HCT116 (cell line): ENCODE measurements around the gene MSRB3. TPM values are rescaled to one million over a fixed set of nuclear protein-coding genes. Genes with fewer than 3 reads are reported as not detected.

Source experiments
- ATAC-seq: fragments of 200-7000 bp; cut with Tn5 transposase; 2 replicates; pipeline ENCODE4 v1.9.1; 2020; ENCODE audit warnings: mild to moderate bottlenecking, moderate library complexity
- BruUV-seq: library from RNA; stranded (reverse); fragments of 400-500 nt; replicated peaks from 2 replicates; lab custom pipeline; 2021; lab: Mats Ljungman, UMichigan
- CTCF ChIA-PET: fragments of 300-600 bp; sonication (Branson Sonifier 250); formaldehyde crosslinking; loops from one replicate; lab custom pipeline; 2021; ENCODE audit warnings: antibody characterized with exemption; lab: Charles Lee
- POLR2A ChIA-PET: fragments of 300-600, 350-600 bp; sonication (Branson Sonifier 250); formaldehyde crosslinking; loops from one replicate; lab custom pipeline; 2021; ENCODE audit warnings: antibody characterized with exemption; lab: Charles Lee
- RAD21 ChIA-PET, 2 experiments: fragments of 300-600 bp; sonication (Branson Sonifier 250); formaldehyde crosslinking; loops; one replicate each; lab custom pipeline; 2023; ENCODE audit warnings: low total read pairs in 2 of 2; ENCODE audit not compliant: uncharacterized antibody in 2 of 2, unreplicated experiment in 2 of 2, low non-redundant PET in 1 of 2; lab: Charles Lee
- DNase-seq: peaks from one replicate; pipeline ENCODE4 v3.0.0-alpha.2; 2010; ENCODE audit warnings: low read depth, low spot score
- H2AFZ ChIP-seq: fragments of 200-600 bp; shearing (Covaris generic), sonication (generic); 2 replicates; pipeline ENCODE4 v1.6.1; 2017; ENCODE audit warnings: low read depth, mixed run types, mixed read lengths, antibody characterized with exemption, low read length; ENCODE audit not compliant: poor library complexity, severe bottlenecking
- H3K27ac ChIP-seq: 2 replicates; pipeline ENCODE4 v1.5.1; 2012; ENCODE audit warnings: low read depth, low read length
- H3K27me3 ChIP-seq: fragments of 200-600 bp; sonication (generic); 2 replicates; pipeline ENCODE4 v1.6.1; 2016; ENCODE audit warnings: mixed run types, low read length, mixed read lengths; ENCODE audit not compliant: insufficient read depth
- H3K36me3 ChIP-seq, 2 experiments: fragments of 200-500 bp in 1 of 2; fragments of 200-600 bp in 1 of 2; sonication (Bioruptor generic) in 1 of 2; sonication (generic) in 1 of 2; 2 replicates each; pipeline versions ENCODE4 v1.5.1 to v1.6.1; 2014 to 2016; ENCODE audit warnings: low read length in 2 of 2, inconsistent platforms in 1 of 2, mixed read lengths in 1 of 2, mixed run types in 1 of 2; ENCODE audit not compliant: insufficient read depth in 2 of 2, control insufficient read depth in 1 of 2
- H3K4me1 ChIP-seq, 2 experiments: fragments of 200-600 bp in 1 of 2; sonication (generic) in 1 of 2; 2 replicates each; pipeline versions ENCODE4 v1.5.1 to v1.6.1; 2012 to 2017; ENCODE audit warnings: low read length in 2 of 2, inconsistent platforms in 1 of 2, mild to moderate bottlenecking in 1 of 2, mixed read lengths in 1 of 2, mixed run types in 1 of 2, moderate library complexity in 1 of 2; ENCODE audit not compliant: insufficient read depth in 2 of 2, control insufficient read depth in 1 of 2
- H3K4me2 ChIP-seq: fragments of 200-600 bp; sonication (generic); 2 replicates; pipeline ENCODE4 v1.6.1; 2017; ENCODE audit warnings: mixed run types, low read length, mixed read lengths
- H3K4me3 ChIP-seq, 2 experiments: fragments of 200-600 bp in 1 of 2; sonication (generic) in 1 of 2; replicated peaks in 1 of 2; 2 replicates each; pipeline ENCODE4 v1.5.1; 2011 to 2016; ENCODE audit warnings: low read length in 2 of 2, control low read depth in 1 of 2, low read depth in 1 of 2, mild to moderate bottlenecking in 1 of 2, mixed read lengths in 1 of 2, mixed run types in 1 of 2
- H3K79me2 ChIP-seq: fragments of 200-600 bp; sonication (generic); 2 replicates; pipeline ENCODE4 v1.6.1; 2017; ENCODE audit warnings: mild to moderate bottlenecking, mixed run types, low read length, moderate library complexity, mixed read lengths; ENCODE audit not compliant: insufficient read depth
- H3K9ac ChIP-seq: fragments of 200-600 bp; sonication (generic); 2 replicates; pipeline ENCODE4 v1.6.1; 2016; ENCODE audit warnings: low read length, mixed read lengths
- H3K9me2 ChIP-seq: fragments of 200-600 bp; sonication (generic), shearing (Covaris generic); 2 replicates; pipeline ENCODE4 v1.6.1; 2017; ENCODE audit warnings: mixed run types, mild to moderate bottlenecking, moderate library complexity; ENCODE audit not compliant: insufficient read depth
- H3K9me3 ChIP-seq, 2 experiments: fragments of 200-500 bp in 1 of 2; fragments of 200-600 bp in 1 of 2; sonication (Bioruptor generic) in 1 of 2; sonication (generic) in 1 of 2; 2 replicates each; pipeline ENCODE4 v1.6.1; 2014 to 2017; ENCODE audit warnings: low read length in 2 of 2, mixed read lengths in 2 of 2, inconsistent platforms in 1 of 2, low read depth in 1 of 2, mild to moderate bottlenecking in 1 of 2, mixed run types in 1 of 2, moderate library complexity in 1 of 2; ENCODE audit not compliant: control insufficient read depth in 1 of 2, insufficient read depth in 1 of 2
- H4K20me1 ChIP-seq: fragments of 200-600 bp; sonication (generic), shearing (Covaris generic); 2 replicates; pipeline ENCODE4 v1.6.1; 2017; ENCODE audit warnings: mixed run types, mild to moderate bottlenecking, moderate library complexity; ENCODE audit not compliant: insufficient read depth
- CBX3 ChIP-seq: IDR thresholded peaks from 2 replicates; pipeline ENCODE4 v1.6.1; 2012; ENCODE audit warnings: low read depth
- EGR1 ChIP-seq: IDR thresholded peaks from 2 replicates; pipeline ENCODE4 v1.6.1; 2012; ENCODE audit warnings: low read depth
- ELF1 ChIP-seq: IDR thresholded peaks from 2 replicates; pipeline ENCODE4 v1.6.1; 2012; ENCODE audit warnings: low read depth, borderline replicate concordance
- EZH2 ChIP-seq: fragments of 200-600 bp; sonication (generic); IDR thresholded peaks from 2 replicates; pipeline ENCODE4 v1.6.1; 2017; ENCODE audit warnings: antibody characterized with exemption, mixed run types
- FOSL1 ChIP-seq: IDR thresholded peaks from 2 replicates; pipeline ENCODE4 v1.6.1; 2012; ENCODE audit warnings: low read depth
- JUND ChIP-seq: IDR thresholded peaks from 2 replicates; pipeline ENCODE4 v1.6.1; 2012
- POLR2AphosphoS5 ChIP-seq: IDR thresholded peaks from 2 replicates; pipeline ENCODE4 v1.6.1; 2011; ENCODE audit warnings: mild to moderate bottlenecking, low read depth, low read length, moderate library complexity
- RAD21 ChIP-seq: IDR thresholded peaks from 2 replicates; pipeline ENCODE4 v1.6.1; 2012; ENCODE audit warnings: low read depth, mild to moderate bottlenecking
- SIN3A ChIP-seq: IDR thresholded peaks from 2 replicates; pipeline ENCODE4 v1.6.1; 2012; ENCODE audit warnings: low read depth
- SRF ChIP-seq: IDR thresholded peaks from 2 replicates; pipeline ENCODE4 v1.6.1; 2012; ENCODE audit warnings: low read depth
- TCF7L2 ChIP-seq: IDR thresholded peaks from 2 replicates; pipeline ENCODE4 v1.7.0; 2011; ENCODE audit warnings: borderline replicate concordance, inconsistent platforms; ENCODE audit not compliant: insufficient read depth, insufficient read length; ENCODE audit errors: extremely low read depth
- YY1 ChIP-seq: IDR thresholded peaks from 2 replicates; pipeline ENCODE4 v1.6.1; 2011; ENCODE audit warnings: low read length, low read depth, moderate library complexity, mild to moderate bottlenecking; ENCODE audit not compliant: insufficient replicate concordance; ENCODE audit errors: extremely low read depth
- ZFX ChIP-seq: fragments of 450-650 bp; IDR thresholded peaks from 2 replicates; pipeline ENCODE4 v1.6.1; 2017
- ZNF274 ChIP-seq: fragments of 200-500 bp; sonication (Bioruptor generic); IDR thresholded peaks from 2 replicates; pipeline ENCODE4 v1.6.1; 2014; ENCODE audit warnings: mild to moderate bottlenecking, low read depth, low read length, inconsistent platforms
- intact Hi-C: fragments of 100-400 bp; cut with micrococcal nuclease; formaldehyde crosslinking; loops from 2 replicates; pipeline ENCODE4 v1.10.0; 2022
- total RNA-seq: library from RNA; stranded (reverse); gene quantifications from one replicate; pipeline ENCODE4 v1.2.1, GENCODE V29; 2021; ENCODE audit not compliant: unreplicated experiment
- TF ChIP-seq, protein P1 (sequence below): IDR thresholded peaks from 2 replicates; pipeline ENCODE4 v1.6.1; 2011; ENCODE audit warnings: mild to moderate bottlenecking, low read length, moderate library complexity; ENCODE audit not compliant: insufficient replicate concordance; ENCODE audit errors: extremely low read depth
- TF ChIP-seq, protein P2 (sequence below), 3 experiments: fragments of 200-600 bp in 1 of 3; sonication (generic) in 1 of 3; IDR thresholded peaks in 2 of 3; conservative IDR thresholded peaks in 1 of 3; 2 replicates each; pipeline ENCODE4 v1.5.1; 2012 to 2017; ENCODE audit warnings: low read depth in 2 of 3, low read length in 2 of 3, antibody characterized with exemption in 1 of 3, borderline replicate concordance in 1 of 3, control low read depth in 1 of 3, mild to moderate bottlenecking in 1 of 3, mixed read lengths in 1 of 3, mixed run types in 1 of 3, moderate library complexity in 1 of 3; ENCODE audit not compliant: insufficient read depth in 1 of 3

The MSRB3 gene
- total RNA-seq, 1 experiment from 2014 or later: 8.2 TPM

DNA sequence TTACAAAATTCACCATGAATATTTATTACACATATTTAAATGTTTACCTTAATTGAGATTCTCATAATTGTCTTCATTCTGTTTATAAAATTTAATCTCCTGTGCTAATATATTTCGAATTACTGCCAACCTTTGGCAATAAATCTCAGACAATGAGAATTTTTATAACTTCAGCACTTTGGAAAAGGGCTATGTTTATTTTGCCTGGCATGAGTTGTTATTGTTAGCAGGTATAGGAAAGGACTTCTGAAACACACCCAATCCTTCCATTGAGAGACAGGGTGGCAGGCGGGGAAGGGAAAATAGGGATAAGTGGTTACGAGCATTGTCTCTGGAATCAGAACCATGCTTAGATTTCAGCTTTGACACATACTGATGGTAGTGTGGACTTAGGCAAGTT is 12.1 kb upstream of the MSRB3 start:
- TF ChIP-seq FOSL1 (no peak), EZH2 (no peak)
- TF ChIP-seq, all 23 proteins: peak for 0
- Histone ChIP-seq H3K4me1 (no peaks in the 10 kb centered on the region), H3K79me2 (no peaks in the 10 kb centered on the region), H3K4me2 (no peak overlapping the region), H3K9me3 (no peaks in the 10 kb centered on the region), H3K9me2 (no peaks in the 10 kb centered on the region), H3K4me3 (no peak overlapping the region), H4K20me1 (no peaks in the 10 kb centered on the region), H2AFZ (no peak overlapping the region), H3K36me3 (no peaks in the 10 kb centered on the region), H3K9ac (no peak overlapping the region), H3K27me3 (no peaks in the 10 kb centered on the region), H3K27ac (no peak overlapping the region)
- ChIA-PET RAD21 (no interaction called here), POLR2A (no interaction called here), CTCF (no interaction called here)
- intact Hi-C loops: no loop called here
- ATAC-seq (no peak), DNase-seq (no peak)
- no TSS peak for BruUV-seq

DNA sequence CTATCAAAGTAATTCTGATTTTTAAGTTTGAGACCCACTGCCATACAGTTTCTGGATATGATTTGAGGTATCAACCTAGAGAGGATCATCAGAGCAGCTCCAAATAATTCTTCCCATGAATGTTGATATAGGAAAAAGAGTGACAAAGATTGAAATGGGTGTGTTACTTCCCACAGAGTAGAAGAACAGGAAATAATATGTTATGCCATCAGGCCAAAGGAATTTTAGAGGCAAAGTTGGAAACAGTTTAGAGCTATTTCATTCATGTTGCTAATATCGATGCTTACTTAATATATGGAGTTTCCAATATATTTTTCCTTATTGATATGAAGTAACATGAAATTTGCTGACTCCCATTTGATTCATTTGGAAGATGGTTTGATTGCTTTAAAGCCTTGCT is 8.9 kb upstream of the MSRB3 start:
- Histone ChIP-seq H2AFZ (peak overlapping the region; percentile 32), H3K4me3 (no peak overlapping the region), H3K4me1 (no peaks in the 10 kb centered on the region), H3K9me3 (no peaks in the 10 kb centered on the region), H3K9me2 (0 out of 2 replicates have a peak, but pooled peaks cover 3% of the 10 kb centered on the region), H3K27ac (no peak overlapping the region), H3K9ac (no peak overlapping the region), H3K27me3 (no peaks in the 10 kb centered on the region), H3K4me2 (no peak overlapping the region), H3K36me3 (no peaks in the 10 kb centered on the region), H4K20me1 (no peaks in the 10 kb centered on the region), H3K79me2 (no peaks in the 10 kb centered on the region)
- no peak for ATAC-seq
- CTCF ChIA-PET: no interaction called here
- RAD21 ChIA-PET: no interaction called here
- no peak for DNase-seq
- intact Hi-C loops: no loop called here
- POLR2A ChIA-PET: no interaction called here
- TF ChIP-seq JUND: no peak
- no peak for TF ChIP-seq ZFX
- no peak for TF ChIP-seq SIN3A
- no peak for TF ChIP-seq POLR2AphosphoS5
- TF ChIP-seq EGR1: no peak
- TF ChIP-seq, protein P1, sequence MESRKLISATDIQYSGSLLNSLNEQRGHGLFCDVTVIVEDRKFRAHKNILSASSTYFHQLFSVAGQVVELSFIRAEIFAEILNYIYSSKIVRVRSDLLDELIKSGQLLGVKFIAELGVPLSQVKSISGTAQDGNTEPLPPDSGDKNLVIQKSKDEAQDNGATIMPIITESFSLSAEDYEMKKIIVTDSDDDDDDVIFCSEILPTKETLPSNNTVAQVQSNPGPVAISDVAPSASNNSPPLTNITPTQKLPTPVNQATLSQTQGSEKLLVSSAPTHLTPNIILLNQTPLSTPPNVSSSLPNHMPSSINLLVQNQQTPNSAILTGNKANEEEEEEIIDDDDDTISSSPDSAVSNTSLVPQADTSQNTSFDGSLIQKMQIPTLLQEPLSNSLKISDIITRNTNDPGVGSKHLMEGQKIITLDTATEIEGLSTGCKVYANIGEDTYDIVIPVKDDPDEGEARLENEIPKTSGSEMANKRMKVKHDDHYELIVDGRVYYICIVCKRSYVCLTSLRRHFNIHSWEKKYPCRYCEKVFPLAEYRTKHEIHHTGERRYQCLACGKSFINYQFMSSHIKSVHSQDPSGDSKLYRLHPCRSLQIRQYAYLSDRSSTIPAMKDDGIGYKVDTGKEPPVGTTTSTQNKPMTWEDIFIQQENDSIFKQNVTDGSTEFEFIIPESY: no peak
- no peak for TF ChIP-seq RAD21
- TF ChIP-seq CBX3: no peak
- no peak for TF ChIP-seq ZNF274
- TF ChIP-seq, protein P2, sequence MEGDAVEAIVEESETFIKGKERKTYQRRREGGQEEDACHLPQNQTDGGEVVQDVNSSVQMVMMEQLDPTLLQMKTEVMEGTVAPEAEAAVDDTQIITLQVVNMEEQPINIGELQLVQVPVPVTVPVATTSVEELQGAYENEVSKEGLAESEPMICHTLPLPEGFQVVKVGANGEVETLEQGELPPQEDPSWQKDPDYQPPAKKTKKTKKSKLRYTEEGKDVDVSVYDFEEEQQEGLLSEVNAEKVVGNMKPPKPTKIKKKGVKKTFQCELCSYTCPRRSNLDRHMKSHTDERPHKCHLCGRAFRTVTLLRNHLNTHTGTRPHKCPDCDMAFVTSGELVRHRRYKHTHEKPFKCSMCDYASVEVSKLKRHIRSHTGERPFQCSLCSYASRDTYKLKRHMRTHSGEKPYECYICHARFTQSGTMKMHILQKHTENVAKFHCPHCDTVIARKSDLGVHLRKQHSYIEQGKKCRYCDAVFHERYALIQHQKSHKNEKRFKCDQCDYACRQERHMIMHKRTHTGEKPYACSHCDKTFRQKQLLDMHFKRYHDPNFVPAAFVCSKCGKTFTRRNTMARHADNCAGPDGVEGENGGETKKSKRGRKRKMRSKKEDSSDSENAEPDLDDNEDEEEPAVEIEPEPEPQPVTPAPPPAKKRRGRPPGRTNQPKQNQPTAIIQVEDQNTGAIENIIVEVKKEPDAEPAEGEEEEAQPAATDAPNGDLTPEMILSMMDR (IDR thresholded peaks at IDR 0.05 in 2 of 3, conservative IDR thresholded peaks at IDR 0.05 in 1 of 3; ENCODE audit: borderline replicate concordance in 1 of 3, insufficient read depth in 1 of 3, low read depth in 2 of 3, low read length in 2 of 3): no peak
- no peak for TF ChIP-seq SRF
- TF ChIP-seq YY1: no peak
- no peak for TF ChIP-seq ELF1
- TF ChIP-seq TCF7L2: no peak
- BruUV-seq: no TSS peak
